ENCODE data around the gene PRKCZ.

The PRKCZ gene

DNA sequence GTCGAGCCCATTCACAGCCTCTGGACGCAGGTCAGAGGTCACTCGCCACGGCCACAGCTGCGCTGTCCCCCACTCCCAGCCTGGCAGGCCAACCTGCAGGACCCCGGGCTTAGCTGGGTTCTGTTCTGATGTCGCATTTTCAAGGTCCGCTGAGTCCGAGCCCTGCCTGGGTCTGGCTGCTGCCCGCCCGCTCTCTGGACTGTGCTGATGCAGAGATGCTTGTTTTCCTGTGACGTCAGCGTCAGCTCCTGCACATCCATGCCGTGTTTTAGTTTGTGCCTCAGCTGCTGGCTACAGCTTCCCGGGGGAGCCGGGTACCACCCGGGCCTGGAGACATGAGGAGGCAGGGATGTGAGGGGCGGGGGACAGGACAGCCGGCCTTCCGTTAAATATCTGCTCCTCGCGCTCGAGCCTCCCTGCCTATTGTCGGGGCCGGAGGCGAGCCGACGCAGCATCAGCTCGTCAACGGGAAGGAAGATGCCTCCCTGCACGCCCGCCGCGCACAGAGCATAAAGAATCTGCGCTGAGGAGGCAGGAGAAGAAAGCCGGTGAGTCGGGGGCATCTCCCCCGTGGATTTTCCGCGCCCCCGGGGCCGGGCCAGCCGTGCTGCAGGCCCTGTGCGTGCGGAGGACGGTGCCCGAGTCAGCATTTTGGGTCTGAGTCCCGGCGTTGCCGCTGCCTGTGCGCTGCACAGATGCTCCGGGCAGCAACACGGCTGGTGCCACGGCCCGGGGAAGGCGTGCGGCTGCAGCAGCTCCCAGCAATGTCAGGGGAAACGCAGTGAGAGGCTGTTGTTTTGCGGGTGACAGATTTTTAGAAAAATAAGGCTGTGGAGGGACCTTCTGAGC lies 23.4 kb downstream of the PRKCZ start:
- Histone ChIP-seq H3K9me3 (replicated peaks in 1 of 11) (peaks cover 15 to 25% (median 20%) of the 10 kb centered on the region in 11 experiments), H3K36me3 (peaks cover 0 to 12% (median 8%) of the 10 kb centered on the region in 11 experiments; a peak in 9 of 22 replicates), H3K4me1 (peaks cover 26 to 72% (median 63%) of the 10 kb centered on the region in 10 experiments), H4K20me1 (peaks cover 0 to 34% (median 0%) of the 10 kb centered on the region in 11 experiments; a peak in 6 of 22 replicates), H3K9ac (peak overlapping the region in 10 of 11 experiments; percentile 47 to 85 (median 72); a peak in 20 of 22 replicates), H3K27ac (peak overlapping the region in 9 of 11 experiments; percentile 24 to 80 (median 67); a peak in 16 of 22 replicates), H3K27me3 (peaks cover 61 to 77% (median 66%) of the 10 kb centered on the region in 11 experiments), H3K4me3 (peak overlapping the region; percentile 44 to 78 (median 72)), H3K4me2 (peak overlapping the region; percentile 78 to 99 (median 95))
- no peak for TF ChIP-seq Cebpa-rat (IDR thresholded peaks at IDR 0.05)

DNA sequence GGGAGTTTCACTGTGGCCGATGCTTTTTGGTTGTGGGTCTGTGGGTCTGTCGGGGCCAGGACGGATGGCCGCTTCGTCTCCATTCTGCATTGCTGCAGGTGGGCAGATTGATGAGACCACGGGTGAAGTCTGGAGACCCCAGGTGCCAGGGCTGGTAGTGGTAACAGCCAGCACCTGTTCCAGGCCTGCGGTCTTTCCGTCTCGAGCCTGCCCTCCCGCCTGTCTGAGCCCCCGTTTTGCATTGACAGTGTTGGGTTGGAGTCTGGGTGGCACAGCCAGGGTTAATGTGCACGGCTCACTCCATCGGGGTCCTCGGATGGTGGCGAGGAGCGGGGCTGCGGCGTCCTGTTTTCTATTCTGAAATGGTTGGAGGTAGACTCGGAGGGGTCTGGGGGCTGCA lies 24.2 kb downstream of the PRKCZ start:
- peaks cover 0 to 34% (median 0%) of the 10 kb centered on the region in 11 experiments; a peak in 6 of 22 replicates for H4K20me1 ChIP-seq
- H3K4me1 ChIP-seq, result peaks cover 26 to 72% (median 60%) of the 10 kb centered on the region in 10 experiments
- peak overlapping the region; percentile 78 to 99 (median 95) for H3K4me2 ChIP-seq
- peaks cover 61 to 77% (median 66%) of the 10 kb centered on the region in 11 experiments for H3K27me3 ChIP-seq
- peaks cover 22 to 32% (median 28%) of the 10 kb centered on the region in 11 experiments for H3K9me3 ChIP-seq (replicated peaks in 1 of 11)
- H3K27ac ChIP-seq, result peak overlapping the region in 8 of 11 experiments; percentile 57 to 80 (median 72); a peak in 16 of 22 replicates
- peaks cover 0 to 19% (median 12%) of the 10 kb centered on the region in 11 experiments; a peak in 12 of 22 replicates for H3K36me3 ChIP-seq
- H3K4me3 ChIP-seq, result peak overlapping the region; percentile 44 to 78 (median 72); a peak in 19 of 20 replicates
- TF ChIP-seq Cebpa-rat (IDR thresholded peaks at IDR 0.05), result no peak
- H3K9ac ChIP-seq, result peak overlapping the region in 9 of 11 experiments; percentile 55 to 85 (median 74); a peak in 18 of 22 replicates

DNA sequence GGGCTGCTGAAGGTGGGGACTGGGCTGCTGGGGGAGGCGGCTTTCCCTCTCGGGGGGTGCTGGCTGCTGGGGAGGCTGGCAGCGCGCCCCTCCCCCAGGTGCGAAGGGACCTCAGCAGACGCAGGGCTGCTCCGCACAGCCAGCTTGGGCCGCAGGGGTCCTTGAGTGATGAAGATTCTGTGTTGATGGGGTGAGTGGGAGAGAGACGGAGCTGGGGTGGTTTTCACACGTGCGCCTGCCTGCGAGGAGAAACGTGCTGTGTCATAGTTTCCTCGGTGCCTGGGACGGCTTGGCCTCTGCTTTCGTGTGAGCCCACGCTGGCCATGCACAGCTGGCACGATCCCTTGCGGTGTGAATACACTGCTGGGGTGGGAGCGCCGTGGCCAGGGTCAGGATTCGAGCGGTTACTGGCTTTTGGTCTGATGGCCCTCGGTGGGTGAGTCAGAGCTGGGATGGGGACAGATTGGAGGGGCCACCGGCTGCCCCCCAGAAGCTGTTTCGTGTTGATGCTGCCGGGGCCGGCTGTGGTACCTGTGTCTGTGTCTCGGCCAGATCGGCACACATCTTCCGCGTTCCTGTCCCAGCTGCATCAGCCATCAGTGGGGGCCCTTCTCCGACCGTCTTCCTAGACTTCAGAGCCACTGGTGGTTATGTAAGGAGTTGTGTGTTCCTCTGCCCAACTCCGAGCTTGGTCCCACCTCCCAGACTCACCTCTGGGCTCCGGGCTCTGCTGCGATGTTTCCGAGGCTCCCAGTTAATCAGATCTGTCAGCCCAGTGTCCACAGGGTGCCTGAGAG lies 24.9 kb downstream of the PRKCZ start:
- H3K27ac ChIP-seq, result peak overlapping the region in 8 of 11 experiments; percentile 57 to 80 (median 72); a peak in 16 of 22 replicates
- peak overlapping the region in 9 of 11 experiments; percentile 55 to 85 (median 74); a peak in 17 of 22 replicates for H3K9ac ChIP-seq

DNA sequence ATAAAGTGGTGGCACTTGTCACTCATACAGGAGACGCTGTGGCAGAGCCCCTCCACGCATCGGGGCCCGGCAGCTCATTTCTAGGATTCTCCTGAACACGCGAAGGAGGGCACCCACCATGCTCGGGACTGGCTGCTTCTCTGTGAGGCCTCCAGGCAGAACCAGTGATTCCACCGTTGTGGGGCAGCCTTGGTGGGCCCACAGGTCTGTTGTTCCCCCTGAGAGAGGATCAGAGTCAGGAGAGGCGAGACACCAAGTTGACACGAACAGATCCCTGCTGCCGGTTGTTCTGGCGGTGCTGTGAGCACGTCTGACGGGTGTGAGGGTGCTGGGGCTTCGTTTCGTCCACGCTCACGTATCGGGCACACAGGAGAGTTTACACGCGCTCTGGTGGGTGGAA lies 26.6 kb downstream of the PRKCZ start:
- TF ChIP-seq Cebpa-rat (IDR thresholded peaks at IDR 0.05), result no peak
- Histone ChIP-seq H3K4me1 (peaks cover 17 to 75% (median 48%) of the 10 kb centered on the region in 10 experiments), H3K9ac (peak overlapping the region in 6 of 11 experiments; percentile 46 to 85 (median 80); a peak in 13 of 22 replicates), H3K9me3 (replicated peaks in 1 of 11) (peaks cover 31 to 47% (median 40%) of the 10 kb centered on the region in 11 experiments), H3K4me2 (peak overlapping the region; percentile 7 to 99 (median 95); a peak in 19 of 22 replicates), H3K27ac (peak overlapping the region in 7 of 11 experiments; percentile 17 to 80 (median 78); a peak in 14 of 22 replicates), H3K27me3 (peaks cover 57 to 68% (median 61%) of the 10 kb centered on the region in 11 experiments), H4K20me1 (peaks cover 0 to 32% (median 0%) of the 10 kb centered on the region in 11 experiments; a peak in 7 of 22 replicates), H3K4me3 (peak overlapping the region in 3 of 10 experiments; percentile 19 to 77 (median 72); a peak in 5 of 20 replicates), H3K36me3 (peaks cover 0 to 23% (median 18%) of the 10 kb centered on the region in 11 experiments; a peak in 12 of 22 replicates)

More for the DNA sequence above, 24.9 kb downstream of the PRKCZ start:
- Histone ChIP-seq H4K20me1 (peaks cover 0 to 34% (median 0%) of the 10 kb centered on the region in 11 experiments; a peak in 6 of 22 replicates), H3K4me2 (peak overlapping the region; percentile 78 to 99 (median 95)), H3K9me3 (replicated peaks in 1 of 11) (peaks cover 30 to 40% (median 36%) of the 10 kb centered on the region in 11 experiments), H3K4me1 (peaks cover 19 to 72% (median 53%) of the 10 kb centered on the region in 10 experiments), H3K4me3 (peak overlapping the region in 8 of 10 experiments; percentile 63 to 78 (median 72); a peak in 16 of 20 replicates), H3K27me3 (peaks cover 61 to 77% (median 66%) of the 10 kb centered on the region in 11 experiments), H3K36me3 (peaks cover 0 to 23% (median 18%) of the 10 kb centered on the region in 11 experiments; a peak in 12 of 22 replicates)
- TF ChIP-seq Cebpa-rat (IDR thresholded peaks at IDR 0.05), result no peak

- Histone ChIP-seq H3K9ac (no peak overlapping the region), H3K4me2 (peak overlapping the region in 1 of 11 experiments; percentile 99; a peak in 1 of 22 replicates), H3K36me3 (peaks cover 0 to 23% (median 18%) of the 10 kb centered on the region in 11 experiments; a peak in 12 of 22 replicates), H3K4me1 (peaks cover 17 to 65% (median 39%) of the 10 kb centered on the region in 10 experiments), H3K27me3 (peaks cover 44 to 54% (median 48%) of the 10 kb centered on the region in 11 experiments; a peak in 21 of 22 replicates), H3K9me3 (replicated peaks in 1 of 11) (peaks cover 31 to 47% (median 40%) of the 10 kb centered on the region in 11 experiments), H3K27ac (peak overlapping the region in 3 of 11 experiments; percentile 79 to 80 (median 80); a peak in 4 of 22 replicates), H4K20me1 (peaks cover 0 to 20% (median 0%) of the 10 kb centered on the region in 11 experiments; a peak in 8 of 22 replicates), H3K4me3 (peak overlapping the region in 6 of 10 experiments; percentile 4 to 77 (median 12); a peak in 6 of 20 replicates)
- no peak for TF ChIP-seq Cebpa-rat (IDR thresholded peaks at IDR 0.05)
These were observed 28.0 kb downstream of the PRKCZ start for GRCh38 chr1:2078170-2078569.

GRCh38 chr1:2079396-2080085 lies 29.3 kb downstream of the PRKCZ start:
- Histone ChIP-seq H3K27me3 (peaks cover 30 to 41% (median 34%) of the 10 kb centered on the region in 11 experiments; a peak in 21 of 22 replicates), H3K4me3 (peak overlapping the region in 5 of 10 experiments; percentile 14 to 24 (median 16); a peak in 3 of 20 replicates), H4K20me1 (peaks cover 0 to 34% (median 7%) of the 10 kb centered on the region in 11 experiments; a peak in 10 of 22 replicates), H3K9ac (no peak overlapping the region), H3K9me3 (replicated peaks in 1 of 11) (peaks cover 31 to 47% (median 40%) of the 10 kb centered on the region in 11 experiments), H3K4me2 (peak overlapping the region in 3 of 11 experiments; percentile 18 to 21 (median 18); a peak in 5 of 22 replicates), H3K4me1 (peaks cover 10 to 69% (median 31%) of the 10 kb centered on the region in 10 experiments), H3K36me3 (peaks cover 0 to 23% (median 18%) of the 10 kb centered on the region in 11 experiments; a peak in 12 of 22 replicates), H3K27ac (no peak overlapping the region; a peak in 1 of 22 replicates)
- TF ChIP-seq Cebpa-rat (IDR thresholded peaks at IDR 0.05), result no peak

- Histone ChIP-seq H3K4me2 (peak overlapping the region in 3 of 11 experiments; percentile 18 to 21 (median 18); a peak in 3 of 22 replicates), H3K4me1 (peaks cover 4 to 63% (median 25%) of the 10 kb centered on the region in 10 experiments; a peak in 19 of 20 replicates), H3K4me3 (no peak overlapping the region), H3K9ac (no peak overlapping the region), H3K27me3 (peaks cover 24 to 35% (median 28%) of the 10 kb centered on the region in 11 experiments; a peak in 21 of 22 replicates), H4K20me1 (peaks cover 0 to 39% (median 9%) of the 10 kb centered on the region in 11 experiments; a peak in 9 of 22 replicates), H3K27ac (no peak overlapping the region; a peak in 1 of 22 replicates), H3K36me3 (peaks cover 0 to 23% (median 18%) of the 10 kb centered on the region in 11 experiments; a peak in 12 of 22 replicates), H3K9me3 (replicated peaks in 1 of 11) (peaks cover 31 to 47% (median 40%) of the 10 kb centered on the region in 11 experiments)
- no peak for TF ChIP-seq Cebpa-rat (IDR thresholded peaks at IDR 0.05)
These were observed 29.9 kb downstream of the PRKCZ start for GRCh38 chr1:2080140-2080539.
